Tibial nerve (tissue), 4 donors: ENCODE measurements around the gene SIGLEC15. TPM values are rescaled to one million over a fixed set of nuclear protein-coding genes. Genes with fewer than 3 reads are reported as not detected.

Source experiments
- DNase-seq, 2 donors: peaks; one replicate each; pipeline ENCODE4 v3.0.0-alpha.2; 2019; ENCODE audit warnings: low spot score in 2 of 2
- H3K27ac ChIP-seq, 4 donors: fragments of 200-600 bp; sonication (generic) in 3 of 4; one replicate each; pipeline ENCODE4 v1.5.1; 2017 to 2019; ENCODE audit warnings: mild to moderate bottlenecking in 1 of 4
- H3K27me3 ChIP-seq, 2 donors: fragments of 200-600 bp; sonication (generic) in 1 of 2; one replicate each; pipeline versions ENCODE4 v1.5.1 to v1.6.0; 2017 to 2019
- H3K36me3 ChIP-seq, 3 donors: fragments of 200-600 bp; sonication (generic); one replicate each; pipeline ENCODE4 v1.5.1; 2018 to 2019
- H3K4me1 ChIP-seq, 4 donors: fragments of 200-600 bp; sonication (generic) in 3 of 4; one replicate each; pipeline ENCODE4 v1.5.1; 2017 to 2019
- H3K4me3 ChIP-seq, 4 donors: fragments of 200-600 bp; sonication (generic) in 3 of 4; one replicate each; pipeline ENCODE4 v1.5.1; 2017 to 2019; ENCODE audit warnings: mild to moderate bottlenecking in 1 of 4, moderate library complexity in 1 of 4
- H3K9me3 ChIP-seq, 4 donors: fragments of 200-600 bp; sonication (generic) in 3 of 4; one replicate each; pipeline ENCODE4 v1.5.1; 2017 to 2019
- CTCF ChIP-seq, 5 experiments: fragments of 200-600 bp in 3 of 5; fragments of 450-650 bp in 2 of 5; sonication (generic) in 3 of 5; IDR thresholded peaks; one replicate each; pipeline ENCODE4 v1.5.1; 2016 to 2019; ENCODE audit warnings: antibody characterized with exemption in 5 of 5, mild to moderate bottlenecking in 3 of 5, moderate library complexity in 2 of 5
- EP300 ChIP-seq, 2 donors: sonication (generic); formaldehyde crosslinking; IDR thresholded peaks; one replicate each; pipeline ENCODE4 v1.6.1; 2017; ENCODE audit warnings: antibody characterized with exemption in 2 of 2, mild to moderate bottlenecking in 1 of 2
- POLR2A ChIP-seq, 2 donors: fragments of 450-650 bp; IDR thresholded peaks; one replicate each; pipeline ENCODE4 v1.6.1; 2017; ENCODE audit warnings: antibody characterized with exemption in 2 of 2, mild to moderate bottlenecking in 2 of 2, moderate library complexity in 2 of 2
- WGBS, 2 donors: methylation state at CpG; one replicate each; pipeline ENCODE4 v1.1.5; 2018; 5-methylcytosine and 5-hydroxymethylcytosine counted together
- total RNA-seq, 4 donors: library from RNA; depleted of rRNA; stranded (reverse); fragments of >200 nt; gene quantifications; one replicate each; pipeline ENCODE4 v1.1.0, GENCODE V29; 2016

SIGLEC15 gene
- total RNA-seq, 4 donors from 2014 or later, result 4.7 TPM; not detected in 3

DNA sequence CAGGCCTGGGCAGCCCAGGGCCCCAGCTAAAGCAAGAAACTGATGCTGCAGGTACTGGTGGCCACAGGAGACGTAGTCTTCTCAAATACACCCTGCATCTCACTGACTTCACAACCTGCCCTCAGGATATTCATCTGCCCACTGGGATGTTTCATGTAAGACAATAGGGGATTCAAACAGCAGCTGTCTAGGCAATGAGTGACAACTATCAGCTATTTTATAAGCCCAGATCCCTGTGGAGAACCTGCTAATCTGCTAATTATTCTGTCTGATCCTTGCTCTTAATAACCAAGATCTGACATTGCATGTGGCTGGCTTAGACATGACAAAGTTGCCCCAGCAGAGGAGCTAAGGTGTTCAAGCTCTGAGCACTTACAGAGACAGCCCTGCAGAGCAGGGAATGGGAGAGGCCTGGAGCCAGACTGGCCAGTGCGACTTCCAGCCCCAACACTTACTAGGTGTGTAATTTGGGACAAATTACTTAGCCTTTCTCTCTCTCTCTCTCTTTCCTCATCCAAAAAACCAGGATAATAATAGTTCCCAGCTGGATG is 28.6 kb downstream of the SIGLEC15 start:
- Histone ChIP-seq H3K27ac (no peak overlapping the region), H3K4me3 (no peak overlapping the region), H3K4me1 (no peaks in the 10 kb centered on the region), H3K9me3 (no peaks in the 10 kb centered on the region), H3K27me3 (no peaks in the 10 kb centered on the region), H3K36me3 (peaks cover 0 to 96% (median 13%) of the 10 kb centered on the region in 3 donors)
- DNase-seq, result no peak
- 91 to 93% methylated on average over 2 of the region's 2 CpGs for WGBS, 2 donors
- TF ChIP-seq EP300 (IDR thresholded peaks at IDR 0.05) (no peak), POLR2A (IDR thresholded peaks at IDR 0.05) (no peak), CTCF (IDR thresholded peaks at IDR 0.05) (no peak)

GRCh38 chr18:45856531-45856930 is 31.1 kb downstream of the SIGLEC15 start:
- 65% methylated on average over 4 of the region's 4 CpGs for WGBS, 2 donors
- H3K27me3 ChIP-seq, result no peaks in the 10 kb centered on the region
- H3K4me3 ChIP-seq, result no peak overlapping the region
- TF ChIP-seq POLR2A (IDR thresholded peaks at IDR 0.05) (no peak), CTCF (IDR thresholded peaks at IDR 0.05) (no peak), EP300 (IDR thresholded peaks at IDR 0.05) (no peak)
- H3K27ac ChIP-seq, result no peak overlapping the region
- H3K4me1 ChIP-seq, result no peaks in the 10 kb centered on the region
- no peaks in the 10 kb centered on the region for H3K9me3 ChIP-seq
- H3K36me3 ChIP-seq, result peaks cover 0 to 98% (median 13%) of the 10 kb centered on the region in 3 donors
- no peak for DNase-seq

DNA sequence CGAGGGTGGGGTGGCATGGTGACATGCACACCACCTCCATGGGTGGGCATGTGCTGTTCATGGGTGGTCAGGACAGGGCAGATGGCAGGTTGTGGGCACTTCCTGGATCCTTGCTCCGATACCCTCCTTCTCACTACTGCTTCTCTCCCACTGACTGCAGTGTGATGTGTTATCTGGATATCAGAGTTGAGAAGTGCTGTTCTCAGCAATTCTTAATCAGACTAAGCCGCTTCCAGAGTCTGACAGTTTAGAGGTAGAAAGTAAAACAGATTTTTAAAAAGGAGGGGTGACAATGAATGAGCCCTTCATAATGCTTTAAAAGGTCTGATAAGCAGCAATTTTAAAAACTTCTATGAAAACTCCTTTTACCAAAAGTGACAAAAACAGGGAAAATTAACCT is 33.9 kb downstream of the SIGLEC15 start:
- DNase-seq, result no peak
- Histone ChIP-seq H3K9me3 (no peaks in the 10 kb centered on the region), H3K36me3 (peaks cover 0 to 98% (median 7%) of the 10 kb centered on the region in 3 donors), H3K4me1 (no peaks in the 10 kb centered on the region), H3K27me3 (no peaks in the 10 kb centered on the region), H3K4me3 (no peak overlapping the region), H3K27ac (no peak overlapping the region)
- TF ChIP-seq POLR2A (IDR thresholded peaks at IDR 0.05), result no peak
- no peak for TF ChIP-seq EP300 (IDR thresholded peaks at IDR 0.05)
- no peak for TF ChIP-seq CTCF (IDR thresholded peaks at IDR 0.05)
- 97 to 100% methylated on average over 3 of the region's 3 CpGs for WGBS, 2 donors

DNA sequence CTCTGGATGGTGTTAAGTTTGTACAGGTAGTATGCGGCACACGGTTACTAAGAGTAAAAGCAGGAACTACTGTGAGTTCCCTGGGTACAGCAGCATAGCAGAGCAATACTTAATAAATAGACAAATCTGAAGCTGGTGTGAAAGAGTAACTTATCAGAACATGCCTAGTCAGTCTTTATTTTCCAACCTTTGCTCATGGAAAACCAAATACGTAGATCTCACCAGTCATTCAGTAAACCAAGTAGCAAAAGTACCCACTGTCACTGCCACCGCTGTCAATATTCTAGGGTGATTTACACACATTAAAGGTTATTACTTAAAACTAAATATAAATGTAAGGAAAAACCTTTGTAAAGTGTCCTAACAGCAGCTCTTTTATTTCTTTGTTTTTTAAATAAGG is 35.0 kb downstream of the SIGLEC15 start:
- no peak for DNase-seq
- TF ChIP-seq EP300 (IDR thresholded peaks at IDR 0.05) (no peak), CTCF (IDR thresholded peaks at IDR 0.05) (no peak), POLR2A (IDR thresholded peaks at IDR 0.05) (no peak)
- no peak overlapping the region for H3K4me3 ChIP-seq
- H3K27me3 ChIP-seq, result no peaks in the 10 kb centered on the region
- 72 to 85% methylated on average over 4 of the region's 4 CpGs for WGBS, 2 donors
- H3K4me1 ChIP-seq, result no peaks in the 10 kb centered on the region
- no peak overlapping the region for H3K27ac ChIP-seq
- no peaks in the 10 kb centered on the region for H3K9me3 ChIP-seq
- H3K36me3 ChIP-seq, result peaks cover 0 to 98% (median 15%) of the 10 kb centered on the region in 3 donors

DNA sequence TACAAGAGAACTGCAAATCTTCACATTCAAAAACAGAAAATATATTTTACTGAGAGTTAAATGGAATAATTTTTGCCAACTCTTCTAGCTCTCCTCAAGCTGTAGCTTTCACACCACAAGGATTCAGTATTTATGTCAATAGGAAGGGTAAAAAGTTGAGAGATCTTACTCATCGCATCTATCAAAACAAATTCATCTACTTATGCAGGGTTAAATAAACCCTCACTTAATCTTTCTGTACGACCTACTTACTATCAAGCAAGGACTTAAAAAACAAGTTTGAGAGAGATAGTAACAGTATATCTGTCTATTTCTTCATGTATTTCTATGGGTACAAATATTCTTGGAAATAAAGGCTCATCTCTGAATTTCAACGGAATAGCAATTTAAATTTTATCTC is 35.5 kb downstream of the SIGLEC15 start:
- Histone ChIP-seq H3K27me3 (no peaks in the 10 kb centered on the region), H3K9me3 (no peaks in the 10 kb centered on the region), H3K27ac (no peak overlapping the region), H3K4me3 (no peak overlapping the region), H3K4me1 (no peaks in the 10 kb centered on the region), H3K36me3 (peaks cover 0 to 98% (median 15%) of the 10 kb centered on the region in 3 donors)
- no peak for DNase-seq
- no peak for TF ChIP-seq CTCF (IDR thresholded peaks at IDR 0.05)
- TF ChIP-seq POLR2A (IDR thresholded peaks at IDR 0.05), result no peak
- TF ChIP-seq EP300 (IDR thresholded peaks at IDR 0.05), result no peak
- WGBS, 2 donors, result 83 to 91% methylated on average over 3 of the region's 3 CpGs
